Measurements from ENCODE around the gene SMIM15. TPM values are rescaled to one million over a fixed set of nuclear protein-coding genes. Genes with fewer than 3 reads are reported as not detected.

SMIM15 gene
- total and polyA plus RNA-seq, 2 donors, result 33.6 to 35.6 TPM

DNA sequence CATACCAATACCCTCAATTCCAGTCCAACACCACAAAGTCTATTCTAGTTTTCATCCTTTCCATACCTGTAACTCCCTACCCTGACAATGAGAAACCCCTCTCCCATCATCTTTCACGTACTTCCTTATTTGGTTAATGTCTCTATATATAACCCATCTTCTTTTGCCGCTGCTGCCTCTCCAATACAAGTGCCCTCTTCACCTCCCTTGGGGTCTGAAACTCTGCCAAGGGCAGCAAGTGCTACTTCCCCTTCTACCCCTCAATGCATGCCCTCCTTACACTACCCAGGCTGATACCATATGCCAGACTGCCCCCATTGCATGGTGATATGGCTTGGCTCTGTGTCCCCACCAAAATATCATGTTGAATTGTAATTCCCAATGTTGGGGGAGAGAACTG, 24.4 kb upstream of the SMIM15 start:
- Histone ChIP-seq H3K4me3 (ENCODE audit: low read length in 2 of 2) (no peak overlapping the region), H3K9me3 (ENCODE audit: control insufficient read depth in 2 of 2, insufficient read depth in 1 of 2, low read length in 1 of 2) (no peaks in the 10 kb centered on the region), H3K4me1 (ENCODE audit: control insufficient read depth in 2 of 2, insufficient read depth in 2 of 2, low read length in 2 of 2) (no peaks in the 10 kb centered on the region), H3K27me3 (ENCODE audit: control insufficient read depth in 2 of 2, insufficient read depth in 1 of 2, low read length in 1 of 2) (no peaks in the 10 kb centered on the region), H3K27ac (ENCODE audit: low read depth in 1 of 2, low read length in 1 of 2) (no peak overlapping the region), H3K36me3 (ENCODE audit: control insufficient read depth in 2 of 2, insufficient read depth in 2 of 2, low read length in 1 of 2) (no peaks in the 10 kb centered on the region)
- no peak for DNase-seq (ENCODE audit: low read depth in 6 of 9, low spot score in 9 of 9)
- 57% methylated on average over 2 of the region's 2 CpGs for WGBS

DNA sequence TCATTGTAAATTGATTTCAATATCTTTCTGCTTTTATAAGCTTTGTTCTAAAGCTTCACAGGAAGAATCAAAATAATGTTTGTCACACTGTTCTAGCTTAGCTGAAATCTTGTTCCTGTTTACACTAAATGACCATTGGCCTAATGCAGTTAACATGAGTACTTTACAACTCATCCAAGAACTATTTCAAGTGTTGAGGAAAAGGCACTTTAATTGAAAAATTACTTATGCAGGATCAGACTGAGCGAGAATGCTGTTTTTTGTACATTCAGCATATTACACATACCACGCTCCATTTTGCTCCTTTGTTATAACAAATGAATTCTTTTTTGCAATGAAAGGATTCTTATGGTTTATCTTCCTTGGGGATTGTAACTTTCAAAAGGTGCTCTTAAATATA, 22.4 kb upstream of the SMIM15 start:
- Histone ChIP-seq H3K27ac (ENCODE audit: low read depth in 1 of 2, low read length in 1 of 2) (no peak overlapping the region), H3K9me3 (ENCODE audit: control insufficient read depth in 2 of 2, insufficient read depth in 1 of 2, low read length in 1 of 2) (no peaks in the 10 kb centered on the region), H3K27me3 (ENCODE audit: control insufficient read depth in 2 of 2, insufficient read depth in 1 of 2, low read length in 1 of 2) (no peaks in the 10 kb centered on the region), H3K36me3 (ENCODE audit: control insufficient read depth in 2 of 2, insufficient read depth in 2 of 2, low read length in 1 of 2) (no peaks in the 10 kb centered on the region), H3K4me1 (ENCODE audit: control insufficient read depth in 2 of 2, insufficient read depth in 2 of 2, low read length in 2 of 2) (no peaks in the 10 kb centered on the region), H3K4me3 (ENCODE audit: low read length in 2 of 2) (no peak overlapping the region)
- 96% methylated on average over 2 of the region's 2 CpGs for WGBS
- no peak for DNase-seq (ENCODE audit: low read depth in 6 of 9, low spot score in 9 of 9)

DNA sequence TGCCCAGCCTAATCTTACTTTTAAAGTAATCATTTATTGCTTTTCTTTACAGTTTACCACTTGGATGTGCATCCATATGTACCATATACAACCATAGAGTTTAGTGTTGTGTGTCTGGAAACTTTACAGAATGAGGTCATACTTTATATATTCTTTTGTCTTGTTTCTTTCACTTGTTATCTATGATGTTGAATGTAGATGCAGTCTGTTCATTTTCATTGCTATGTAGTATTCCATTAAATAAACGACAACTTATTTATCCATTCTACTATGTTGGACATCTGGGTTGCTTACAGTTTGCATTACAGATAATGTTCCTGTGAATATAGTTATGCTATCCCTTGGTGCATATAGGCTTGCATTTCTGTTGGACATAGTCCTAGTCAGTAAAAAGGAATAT, 21.3 kb upstream of the SMIM15 start:
- H3K4me3 ChIP-seq (ENCODE audit: low read length in 2 of 2), result no peak overlapping the region
- no peaks in the 10 kb centered on the region for H3K27me3 ChIP-seq (ENCODE audit: control insufficient read depth in 2 of 2, insufficient read depth in 1 of 2, low read length in 1 of 2)
- WGBS, result 97% methylated on average over 1 of the region's 1 CpG

GRCh38 chr5:61182449-61182848, 20.2 kb upstream of the SMIM15 start:
- Histone ChIP-seq H3K9me3 (ENCODE audit: control insufficient read depth in 2 of 2, insufficient read depth in 1 of 2, low read length in 1 of 2) (no peaks in the 10 kb centered on the region), H3K4me3 (ENCODE audit: low read length in 2 of 2) (no peak overlapping the region), H3K36me3 (ENCODE audit: control insufficient read depth in 2 of 2, insufficient read depth in 2 of 2, low read length in 1 of 2) (no peaks in the 10 kb centered on the region), H3K27ac (ENCODE audit: low read depth in 1 of 2, low read length in 1 of 2) (no peak overlapping the region), H3K4me1 (ENCODE audit: control insufficient read depth in 2 of 2, insufficient read depth in 2 of 2, low read length in 2 of 2) (no peaks in the 10 kb centered on the region), H3K27me3 (ENCODE audit: control insufficient read depth in 2 of 2, insufficient read depth in 1 of 2, low read length in 1 of 2) (no peaks in the 10 kb centered on the region)
- peak in 3 of 9 donors; percentile 6 to 46 (median 13) for DNase-seq (ENCODE audit: low read depth in 6 of 9, low spot score in 9 of 9)
- 15% methylated on average over 2 of the region's 2 CpGs for WGBS

More for the DNA sequence above, 21.3 kb upstream of the SMIM15 start:
- H3K27ac ChIP-seq (ENCODE audit: low read depth in 1 of 2, low read length in 1 of 2), result no peak overlapping the region
- H3K9me3 ChIP-seq (ENCODE audit: control insufficient read depth in 2 of 2, insufficient read depth in 1 of 2, low read length in 1 of 2), result no peaks in the 10 kb centered on the region
- no peaks in the 10 kb centered on the region for H3K4me1 ChIP-seq (ENCODE audit: control insufficient read depth in 2 of 2, insufficient read depth in 2 of 2, low read length in 2 of 2)
- H3K36me3 ChIP-seq (ENCODE audit: control insufficient read depth in 2 of 2, insufficient read depth in 2 of 2, low read length in 1 of 2), result no peaks in the 10 kb centered on the region
- no peak for DNase-seq (ENCODE audit: low read depth in 6 of 9, low spot score in 9 of 9)

- no peaks in the 10 kb centered on the region for H3K27me3 ChIP-seq (ENCODE audit: control insufficient read depth in 2 of 2, insufficient read depth in 1 of 2, low read length in 1 of 2)
Measured at GRCh38 chr5:61180886-61181285, 18.6 kb upstream of the SMIM15 start.

DNA sequence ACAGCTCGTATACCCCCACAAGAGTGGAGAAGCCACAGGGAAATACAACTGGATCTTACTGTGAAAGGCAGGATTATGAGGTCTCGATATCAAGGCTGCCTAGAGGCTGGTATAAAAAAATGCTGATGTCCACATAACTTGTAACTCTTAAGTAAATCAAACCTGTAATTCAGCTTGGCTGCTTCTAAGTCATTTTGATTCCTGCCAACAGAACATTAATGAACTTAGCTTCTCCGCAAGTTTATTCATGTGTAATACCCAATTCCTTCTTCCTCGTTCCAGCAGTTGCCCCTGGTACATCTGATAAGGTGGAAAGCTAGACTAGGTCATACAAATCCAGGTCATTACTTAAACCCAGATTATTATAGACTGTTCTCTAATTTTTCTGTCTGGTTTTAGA, 16.4 kb upstream of the SMIM15 start:
- no peaks in the 10 kb centered on the region for H3K4me1 ChIP-seq (ENCODE audit: control insufficient read depth in 2 of 2, insufficient read depth in 2 of 2, low read length in 2 of 2)
- H3K36me3 ChIP-seq (ENCODE audit: control insufficient read depth in 2 of 2, insufficient read depth in 2 of 2, low read length in 1 of 2), result no peaks in the 10 kb centered on the region
- WGBS, result 96% methylated on average over 4 of the region's 4 CpGs
- DNase-seq (ENCODE audit: low read depth in 6 of 9, low spot score in 9 of 9), result no peak
- H3K4me3 ChIP-seq (ENCODE audit: low read length in 2 of 2), result no peak overlapping the region
- H3K9me3 ChIP-seq (ENCODE audit: control insufficient read depth in 2 of 2, insufficient read depth in 1 of 2, low read length in 1 of 2), result no peaks in the 10 kb centered on the region
- H3K27ac ChIP-seq (ENCODE audit: low read depth in 1 of 2, low read length in 1 of 2), result no peak overlapping the region
- H3K27me3 ChIP-seq (ENCODE audit: control insufficient read depth in 2 of 2, insufficient read depth in 1 of 2, low read length in 1 of 2), result no peaks in the 10 kb centered on the region

More at GRCh38 chr5:61180886-61181285, 18.6 kb upstream of the SMIM15 start:
- Histone ChIP-seq H3K36me3 (ENCODE audit: control insufficient read depth in 2 of 2, insufficient read depth in 2 of 2, low read length in 1 of 2) (no peaks in the 10 kb centered on the region), H3K4me1 (ENCODE audit: control insufficient read depth in 2 of 2, insufficient read depth in 2 of 2, low read length in 2 of 2) (no peaks in the 10 kb centered on the region), H3K4me3 (ENCODE audit: low read length in 2 of 2) (no peak overlapping the region), H3K27ac (ENCODE audit: low read depth in 1 of 2, low read length in 1 of 2) (no peak overlapping the region), H3K9me3 (ENCODE audit: control insufficient read depth in 2 of 2, insufficient read depth in 1 of 2, low read length in 1 of 2) (no peaks in the 10 kb centered on the region)
- WGBS, result 25% methylated on average over 2 of the region's 2 CpGs
- DNase-seq (ENCODE audit: low read depth in 6 of 9, low spot score in 9 of 9), result no peak

GRCh38 chr5:61177716-61178115, 15.4 kb upstream of the SMIM15 start:
- 97% methylated on average over 7 of the region's 7 CpGs for WGBS
- no peaks in the 10 kb centered on the region for H3K4me1 ChIP-seq (ENCODE audit: control insufficient read depth in 2 of 2, insufficient read depth in 2 of 2, low read length in 2 of 2)
- no peak for DNase-seq (ENCODE audit: low read depth in 6 of 9, low spot score in 9 of 9)
- H3K27ac ChIP-seq (ENCODE audit: low read depth in 1 of 2, low read length in 1 of 2), result no peak overlapping the region
- H3K9me3 ChIP-seq (ENCODE audit: control insufficient read depth in 2 of 2, insufficient read depth in 1 of 2, low read length in 1 of 2), result no peaks in the 10 kb centered on the region
- no peaks in the 10 kb centered on the region for H3K36me3 ChIP-seq (ENCODE audit: control insufficient read depth in 2 of 2, insufficient read depth in 2 of 2, low read length in 1 of 2)
- no peaks in the 10 kb centered on the region for H3K27me3 ChIP-seq (ENCODE audit: control insufficient read depth in 2 of 2, insufficient read depth in 1 of 2, low read length in 1 of 2)
- H3K4me3 ChIP-seq (ENCODE audit: low read length in 2 of 2), result no peak overlapping the region

DNA sequence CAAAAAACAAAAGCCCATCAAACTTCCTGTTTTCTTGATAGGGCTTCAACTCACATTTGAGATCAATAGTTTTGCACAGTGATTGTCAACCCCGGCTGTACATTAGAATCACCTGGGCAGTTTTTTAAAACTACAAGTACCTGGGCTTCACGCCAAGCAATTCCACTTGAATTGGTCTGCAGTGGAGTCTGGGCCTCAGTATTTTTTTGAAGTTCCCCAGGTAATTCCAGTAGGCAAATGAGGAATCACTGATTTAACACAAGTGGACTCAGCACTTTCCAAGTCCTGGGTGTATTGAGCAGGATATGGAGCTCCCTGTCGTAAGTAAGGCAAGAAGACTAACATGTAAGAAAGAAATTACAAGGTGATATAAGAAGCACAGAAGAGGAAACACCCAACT, 14.8 kb upstream of the SMIM15 start:
- Histone ChIP-seq H3K4me1 (ENCODE audit: control insufficient read depth in 2 of 2, insufficient read depth in 2 of 2, low read length in 2 of 2) (no peaks in the 10 kb centered on the region), H3K27me3 (ENCODE audit: control insufficient read depth in 2 of 2, insufficient read depth in 1 of 2, low read length in 1 of 2) (no peaks in the 10 kb centered on the region), H3K9me3 (ENCODE audit: control insufficient read depth in 2 of 2, insufficient read depth in 1 of 2, low read length in 1 of 2) (no peaks in the 10 kb centered on the region), H3K27ac (ENCODE audit: low read depth in 1 of 2, low read length in 1 of 2) (no peak overlapping the region), H3K4me3 (ENCODE audit: low read length in 2 of 2) (no peak overlapping the region), H3K36me3 (ENCODE audit: control insufficient read depth in 2 of 2, insufficient read depth in 2 of 2, low read length in 1 of 2) (no peaks in the 10 kb centered on the region)
- WGBS, result 98% methylated on average over 3 of the region's 3 CpGs
- no peak for DNase-seq (ENCODE audit: low read depth in 6 of 9, low spot score in 9 of 9)

GRCh38 chr5:61176631-61177030, 14.4 kb upstream of the SMIM15 start:
- Histone ChIP-seq H3K36me3 (ENCODE audit: control insufficient read depth in 2 of 2, insufficient read depth in 2 of 2, low read length in 1 of 2) (no peaks in the 10 kb centered on the region), H3K27ac (ENCODE audit: low read depth in 1 of 2, low read length in 1 of 2) (no peak overlapping the region), H3K9me3 (ENCODE audit: control insufficient read depth in 2 of 2, insufficient read depth in 1 of 2, low read length in 1 of 2) (no peaks in the 10 kb centered on the region), H3K4me3 (ENCODE audit: low read length in 2 of 2) (no peak overlapping the region), H3K4me1 (ENCODE audit: control insufficient read depth in 2 of 2, insufficient read depth in 2 of 2, low read length in 2 of 2) (no peaks in the 10 kb centered on the region), H3K27me3 (ENCODE audit: control insufficient read depth in 2 of 2, insufficient read depth in 1 of 2, low read length in 1 of 2) (no peaks in the 10 kb centered on the region)
- WGBS, result 99% methylated on average over 3 of the region's 3 CpGs
- DNase-seq (ENCODE audit: low read depth in 6 of 9, low spot score in 9 of 9), result no peak

DNA sequence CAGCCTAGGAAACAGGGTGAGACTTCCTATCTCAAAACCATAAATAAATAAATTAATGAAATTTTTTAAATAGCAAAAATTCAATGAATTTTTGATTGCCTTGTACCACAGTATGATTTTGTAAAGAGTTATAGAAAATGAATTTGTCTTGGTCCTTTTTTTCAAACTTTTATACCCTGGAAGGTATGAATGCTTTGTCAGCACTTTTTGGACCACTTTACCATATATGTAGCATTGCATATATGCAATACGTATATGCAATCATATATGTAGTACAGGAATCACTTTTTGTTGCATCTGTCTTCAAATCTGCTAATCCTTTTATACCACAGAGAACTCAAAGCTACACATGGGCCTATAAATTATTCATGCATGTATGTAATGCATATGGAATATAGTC, 9.2 kb upstream of the SMIM15 start:
- no peaks in the 10 kb centered on the region for H3K27me3 ChIP-seq (ENCODE audit: control insufficient read depth in 2 of 2, insufficient read depth in 1 of 2, low read length in 1 of 2)
- 100% methylated on average over 1 of the region's 1 CpG for WGBS
- H3K4me1 ChIP-seq (ENCODE audit: control insufficient read depth in 2 of 2, insufficient read depth in 2 of 2, low read length in 2 of 2), result no peaks in the 10 kb centered on the region
- no peaks in the 10 kb centered on the region for H3K9me3 ChIP-seq (ENCODE audit: control insufficient read depth in 2 of 2, insufficient read depth in 1 of 2, low read length in 1 of 2)
- no peaks in the 10 kb centered on the region for H3K36me3 ChIP-seq (ENCODE audit: control insufficient read depth in 2 of 2, insufficient read depth in 2 of 2, low read length in 1 of 2)
- H3K27ac ChIP-seq (ENCODE audit: low read depth in 1 of 2, low read length in 1 of 2), result no peak overlapping the region
- H3K4me3 ChIP-seq (ENCODE audit: low read length in 2 of 2), result no peak overlapping the region
- DNase-seq (ENCODE audit: low read depth in 6 of 9, low spot score in 9 of 9), result no peak

Measured in thymus (tissue), 11 donors.